SU-DHL-6 (cell line): ENCODE results near the gene SERPINB2.

Experiments used
- EZH2phosphoT487 ChIP-seq: fragments of 200-600 bp; sonication (generic), shearing (Covaris generic); conservative IDR thresholded peaks from 2 replicates; pipeline ENCODE4 v1.6.1; 2018; ENCODE audit warnings: mild to moderate bottlenecking, antibody characterized with exemption, low read length, moderate library complexity, mixed read lengths
- TF ChIP-seq, protein P1 (sequence below): fragments of 200-600 bp; sonication (generic); IDR thresholded peaks from one replicate; pipeline ENCODE4 v1.5.1; 2017; ENCODE audit warnings: antibody characterized with exemption, mild to moderate bottlenecking, low read length, moderate library complexity; ENCODE audit not compliant: insufficient read depth, poor library complexity, severe bottlenecking

DNA sequence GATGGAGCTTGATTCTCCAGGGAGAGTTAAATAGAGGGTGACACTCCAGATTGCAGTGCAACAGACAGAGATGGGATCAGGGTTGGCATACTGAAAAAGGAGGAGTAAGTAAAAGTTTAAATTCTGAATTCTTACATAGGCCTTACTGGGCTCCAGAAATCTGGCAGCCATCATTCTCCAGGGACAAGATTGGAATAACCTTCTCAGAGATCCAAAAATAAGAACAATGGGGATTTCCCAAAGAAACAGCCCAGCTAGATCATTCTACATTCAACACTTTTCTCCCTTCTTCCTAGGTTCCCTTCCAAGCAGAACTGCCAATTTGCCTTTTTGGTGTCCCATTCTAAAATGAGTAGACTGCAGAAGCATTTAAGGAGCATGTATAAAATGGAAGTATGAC is 14.9 kb upstream of the SERPINB2 start:
- TF ChIP-seq, protein P1, sequence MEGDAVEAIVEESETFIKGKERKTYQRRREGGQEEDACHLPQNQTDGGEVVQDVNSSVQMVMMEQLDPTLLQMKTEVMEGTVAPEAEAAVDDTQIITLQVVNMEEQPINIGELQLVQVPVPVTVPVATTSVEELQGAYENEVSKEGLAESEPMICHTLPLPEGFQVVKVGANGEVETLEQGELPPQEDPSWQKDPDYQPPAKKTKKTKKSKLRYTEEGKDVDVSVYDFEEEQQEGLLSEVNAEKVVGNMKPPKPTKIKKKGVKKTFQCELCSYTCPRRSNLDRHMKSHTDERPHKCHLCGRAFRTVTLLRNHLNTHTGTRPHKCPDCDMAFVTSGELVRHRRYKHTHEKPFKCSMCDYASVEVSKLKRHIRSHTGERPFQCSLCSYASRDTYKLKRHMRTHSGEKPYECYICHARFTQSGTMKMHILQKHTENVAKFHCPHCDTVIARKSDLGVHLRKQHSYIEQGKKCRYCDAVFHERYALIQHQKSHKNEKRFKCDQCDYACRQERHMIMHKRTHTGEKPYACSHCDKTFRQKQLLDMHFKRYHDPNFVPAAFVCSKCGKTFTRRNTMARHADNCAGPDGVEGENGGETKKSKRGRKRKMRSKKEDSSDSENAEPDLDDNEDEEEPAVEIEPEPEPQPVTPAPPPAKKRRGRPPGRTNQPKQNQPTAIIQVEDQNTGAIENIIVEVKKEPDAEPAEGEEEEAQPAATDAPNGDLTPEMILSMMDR: no peak
- no peak for TF ChIP-seq EZH2phosphoT487
